UCSD-AML1 (cell line): ENCODE measurements around the gene HELT.

Experiments
- DNase-seq: peaks from one replicate; lab custom pipeline; 2025; ENCODE audit not compliant: unreplicated experiment; lab: John Stamatoyannopoulos, UW

HELT gene

GRCh38 chr4:185003596-185004351 lies 14.5 kb upstream of the HELT start:
- no peak for DNase-seq

GRCh38 chr4:185004562-185005218 lies 13.6 kb upstream of the HELT start:
- DNase-seq: no peak

GRCh38 chr4:185005219-185005819 lies 13.0 kb upstream of the HELT start:
- DNase-seq: peak; percentile 65

- DNase-seq: peak; percentile 23
Observed at GRCh38 chr4:185011408-185011807, 6.9 kb upstream of the HELT start.

GRCh38 chr4:185013417-185014125 lies 4.7 kb upstream of the HELT start:
- no peak for DNase-seq

- no peak for DNase-seq
Observed at GRCh38 chr4:185015108-185015507, 3.2 kb upstream of the HELT start.

GRCh38 chr4:185016101-185016940 lies 2.0 kb upstream of the HELT start:
- DNase-seq: no peak

GRCh38 chr4:185016946-185017758 lies 1.1 kb upstream of the HELT start:
- DNase-seq: no peak

- DNase-seq: no peak
Observed at GRCh38 chr4:185018834-185019455, 655 bp downstream of the HELT start.

- no peak for DNase-seq
Observed at GRCh38 chr4:185019456-185020292, 1.4 kb downstream of the HELT start.

GRCh38 chr4:185020293-185020808 lies 2.1 kb downstream of the HELT start:
- DNase-seq: no peak

GRCh38 chr4:185020863-185021761 lies 2.8 kb downstream of the HELT start:
- no peak for DNase-seq

GRCh38 chr4:185023471-185023870 lies 5.2 kb downstream of the HELT start:
- no peak for DNase-seq

- no peak for DNase-seq
Observed at GRCh38 chr4:185028625-185029024, 10.3 kb downstream of the HELT start.

GRCh38 chr4:185031611-185032010 lies 13.3 kb downstream of the HELT start:
- DNase-seq: no peak

- DNase-seq: no peak
Observed at GRCh38 chr4:185033072-185033471, 14.8 kb downstream of the HELT start.

- DNase-seq: no peak
Observed at GRCh38 chr4:185033950-185034349, 15.7 kb downstream of the HELT start.
